ENCODE data around the gene TMEM72.

Gene TMEM72

DNA sequence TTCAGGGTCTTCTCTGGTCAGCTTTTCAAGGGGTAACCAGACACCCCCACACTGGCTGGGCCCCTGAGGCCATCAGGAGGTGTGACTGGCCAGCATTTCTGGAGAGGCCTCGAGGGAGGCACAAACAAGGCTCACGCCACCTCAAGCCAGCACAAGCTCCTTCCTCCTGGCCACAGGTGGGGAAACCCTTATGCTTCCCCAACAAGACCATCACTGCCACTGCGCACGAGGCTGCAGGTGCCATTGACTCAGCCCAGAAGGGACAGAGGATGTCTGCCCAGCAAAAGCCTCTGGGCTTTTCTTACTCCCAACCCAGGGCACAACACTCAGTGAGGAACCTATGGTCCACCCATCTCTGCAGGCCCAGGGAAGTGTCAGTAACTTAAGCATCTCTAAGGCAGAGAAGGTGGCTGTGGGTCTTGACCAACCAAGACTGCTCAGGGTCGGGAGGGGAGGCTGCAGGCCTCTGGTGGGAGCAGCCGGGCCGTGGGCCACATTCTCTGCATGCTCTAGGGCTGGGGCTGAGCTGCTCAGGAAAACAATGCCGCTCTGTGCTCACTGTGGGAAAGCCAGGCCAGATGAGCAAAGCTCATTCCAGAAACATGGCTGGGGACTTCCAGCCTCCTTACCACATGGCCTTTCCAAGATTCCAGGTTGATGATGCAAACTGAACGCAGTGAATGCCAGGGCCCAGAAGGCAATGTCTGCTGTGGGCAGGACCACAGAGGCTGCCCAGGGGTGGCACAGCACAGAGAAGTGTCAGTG lies 24.2 kb downstream of the TMEM72 start:
- no peak for DNase-seq

DNA sequence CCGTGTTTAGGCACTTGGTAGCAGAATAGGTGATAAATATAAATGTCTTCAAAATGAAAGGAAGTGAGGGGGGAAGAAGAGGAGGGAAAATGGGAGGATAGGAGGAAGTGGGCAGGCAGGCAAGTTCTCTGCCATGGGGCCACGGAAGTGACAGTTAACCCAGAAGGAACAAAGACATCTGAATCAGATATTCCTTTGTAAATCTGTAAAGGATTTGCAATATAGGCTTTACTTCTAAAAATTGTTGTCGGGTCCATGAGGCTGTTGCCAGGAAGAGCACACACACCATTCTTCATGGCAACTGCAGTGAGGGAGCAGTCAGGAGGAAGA lies 24.8 kb downstream of the TMEM72 start:
- DNase-seq = no peak

DNA sequence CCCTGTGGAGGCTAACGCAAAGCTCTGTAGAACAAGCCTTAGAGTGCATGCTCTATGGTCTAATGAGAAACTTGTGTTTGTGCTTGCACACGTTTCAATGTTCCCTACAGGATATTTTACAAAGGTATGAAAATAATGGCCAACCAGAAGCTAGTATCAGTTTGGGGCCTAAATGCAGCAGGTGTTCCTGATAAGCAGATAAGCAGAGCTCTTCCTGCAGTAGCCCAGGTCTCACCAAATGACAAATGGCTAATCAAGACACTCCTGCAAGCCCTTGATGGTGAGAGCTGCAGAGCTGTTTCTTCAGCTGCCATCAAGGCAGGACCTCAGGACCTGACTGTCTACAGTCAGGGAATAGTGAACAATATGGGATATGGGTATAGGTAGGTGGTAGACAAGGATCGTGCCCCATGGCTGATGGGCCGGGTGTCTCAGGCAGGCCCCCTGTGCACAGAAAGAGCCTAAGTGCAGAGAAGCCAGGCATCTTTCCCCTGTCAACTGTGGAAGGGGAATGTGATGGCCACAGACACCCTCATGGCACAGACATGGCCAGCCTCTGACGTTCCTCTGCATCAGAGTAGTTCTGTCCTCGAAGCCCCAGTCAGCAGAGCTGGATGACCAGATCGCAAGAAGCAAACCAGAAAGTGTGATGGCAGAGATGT lies 25.3 kb downstream of the TMEM72 start:
- DNase-seq = no peak

DNA sequence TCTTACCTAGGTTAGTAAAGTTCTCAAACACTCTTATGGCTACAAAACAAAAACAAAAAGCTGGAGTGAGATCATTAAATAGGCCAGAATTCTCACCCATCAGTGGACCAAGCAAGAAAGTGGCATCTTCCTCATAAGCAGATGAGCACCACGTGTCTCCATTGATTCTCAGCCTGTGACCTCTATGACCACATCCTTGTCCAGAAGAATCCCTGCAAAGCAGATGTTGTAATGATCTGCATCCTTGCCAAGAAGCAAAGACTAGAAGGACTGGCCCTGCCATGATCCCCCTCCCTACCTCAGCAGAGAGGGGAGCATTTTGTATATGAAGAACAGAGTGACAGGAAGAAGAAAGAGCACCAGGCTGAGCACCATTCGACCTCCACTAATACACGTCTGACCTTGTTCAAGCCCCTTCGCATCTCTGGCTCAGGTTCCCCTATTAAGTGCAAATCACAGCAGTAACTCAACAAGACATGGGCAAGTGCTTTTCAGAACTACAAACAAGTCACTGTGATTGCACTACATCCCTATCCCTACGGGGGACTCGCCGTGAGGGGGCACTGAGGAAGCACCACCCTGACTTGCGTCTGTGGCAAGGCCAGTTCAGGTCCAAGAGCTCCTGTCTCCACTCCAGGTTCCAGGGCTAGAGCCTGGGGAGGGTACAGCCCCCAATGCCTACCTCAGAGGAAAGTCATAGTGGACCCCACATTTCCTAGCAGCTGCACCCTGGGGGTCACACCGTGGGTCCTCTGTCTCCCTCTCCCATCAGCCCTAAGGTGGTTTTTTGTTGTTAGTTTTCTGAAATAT lies 26.3 kb downstream of the TMEM72 start:
- no peak for DNase-seq

DNA sequence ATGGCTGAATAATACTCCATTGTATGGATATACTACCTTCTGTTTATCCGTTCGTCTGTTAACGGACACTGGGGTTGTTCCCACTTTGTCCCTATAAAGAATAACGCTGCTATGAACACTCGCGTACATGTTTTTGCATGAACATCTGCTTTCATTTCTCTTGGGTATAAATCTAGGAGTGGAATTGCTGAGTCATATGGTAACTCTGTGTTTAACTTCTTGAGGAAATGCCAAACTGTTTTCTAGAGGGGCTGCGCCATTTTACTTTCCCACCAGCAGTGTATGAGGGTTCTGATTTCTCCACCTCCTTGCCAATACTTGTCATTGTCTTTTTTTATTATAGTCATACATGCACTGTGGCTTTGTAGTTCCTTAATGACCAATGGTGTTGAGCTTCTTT lies 27.8 kb downstream of the TMEM72 start:
- DNase-seq = no peak

DNA sequence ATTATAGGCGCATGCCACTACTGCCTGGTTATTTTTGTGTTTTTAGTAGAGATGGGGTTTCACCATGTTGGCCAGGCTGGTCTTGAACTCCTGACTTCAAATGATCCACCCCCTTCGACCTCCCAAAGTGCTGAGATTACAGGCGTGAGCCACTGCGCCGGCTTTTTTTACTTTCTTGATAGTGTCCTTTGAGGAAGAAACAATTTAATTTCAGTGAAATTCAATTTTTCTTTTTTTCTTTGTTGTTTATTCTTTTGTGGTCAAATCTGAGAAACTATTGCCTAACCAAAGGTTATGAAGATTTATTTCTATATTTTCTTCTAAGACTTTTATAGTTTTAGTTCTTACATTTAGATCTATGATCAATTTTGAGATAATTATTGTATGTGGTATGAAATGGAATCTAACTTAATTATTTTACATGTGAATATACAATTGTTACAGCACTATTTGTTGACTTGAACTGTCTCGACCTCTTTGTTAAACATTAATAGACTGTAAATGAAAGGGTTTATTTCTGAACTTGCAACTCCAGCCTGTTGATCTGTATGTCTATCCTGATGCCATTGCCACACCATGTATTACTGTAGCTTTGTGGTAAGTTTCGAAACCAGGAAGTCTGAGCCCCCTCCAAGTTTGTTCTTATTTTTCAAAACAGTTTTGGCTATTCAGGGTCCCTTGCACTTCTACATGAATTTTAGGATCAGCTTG lies 28.7 kb downstream of the TMEM72 start:
- no peak for DNase-seq

DNA sequence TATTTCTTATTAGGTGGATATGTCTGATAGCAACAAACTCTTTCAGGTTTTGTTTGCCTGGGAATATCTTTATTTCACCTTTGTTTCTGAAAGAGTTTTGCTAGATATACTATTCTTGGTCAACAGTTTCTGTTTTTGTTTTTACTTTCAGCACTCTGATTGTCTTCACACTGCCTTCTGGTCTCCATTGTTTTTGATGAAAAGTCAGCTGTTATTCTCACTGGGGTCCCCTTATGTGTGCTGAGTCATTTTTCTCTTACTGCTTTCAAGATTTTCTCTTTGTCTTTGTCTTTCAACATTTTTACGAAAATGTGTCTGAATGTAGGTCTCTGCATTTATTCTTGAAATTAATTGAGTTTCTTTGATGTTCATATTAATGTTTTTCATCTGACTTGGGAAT lies 33.2 kb downstream of the TMEM72 start:
- DNase-seq = no peak

DNA sequence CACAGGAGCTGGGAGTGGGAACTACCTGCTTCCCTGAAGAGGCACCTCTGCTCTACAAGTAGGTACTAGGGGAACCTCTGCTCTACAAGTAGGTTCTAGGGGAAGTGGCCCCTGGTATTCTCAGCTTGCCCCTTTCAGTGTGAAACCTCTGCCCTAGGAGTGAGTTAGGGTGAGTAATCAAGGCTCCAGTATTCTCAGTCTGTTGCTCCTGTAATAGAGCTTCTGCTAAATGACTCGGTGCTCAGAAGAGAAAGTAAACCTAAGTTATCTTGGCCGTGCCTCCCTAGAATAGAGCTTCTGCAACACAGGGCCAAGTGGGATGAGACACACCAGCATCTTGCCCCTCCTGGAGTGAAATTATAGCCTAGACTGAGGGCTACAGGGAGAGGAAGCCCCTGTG lies 35.1 kb downstream of the TMEM72 start:
- DNase-seq = no peak

DNA sequence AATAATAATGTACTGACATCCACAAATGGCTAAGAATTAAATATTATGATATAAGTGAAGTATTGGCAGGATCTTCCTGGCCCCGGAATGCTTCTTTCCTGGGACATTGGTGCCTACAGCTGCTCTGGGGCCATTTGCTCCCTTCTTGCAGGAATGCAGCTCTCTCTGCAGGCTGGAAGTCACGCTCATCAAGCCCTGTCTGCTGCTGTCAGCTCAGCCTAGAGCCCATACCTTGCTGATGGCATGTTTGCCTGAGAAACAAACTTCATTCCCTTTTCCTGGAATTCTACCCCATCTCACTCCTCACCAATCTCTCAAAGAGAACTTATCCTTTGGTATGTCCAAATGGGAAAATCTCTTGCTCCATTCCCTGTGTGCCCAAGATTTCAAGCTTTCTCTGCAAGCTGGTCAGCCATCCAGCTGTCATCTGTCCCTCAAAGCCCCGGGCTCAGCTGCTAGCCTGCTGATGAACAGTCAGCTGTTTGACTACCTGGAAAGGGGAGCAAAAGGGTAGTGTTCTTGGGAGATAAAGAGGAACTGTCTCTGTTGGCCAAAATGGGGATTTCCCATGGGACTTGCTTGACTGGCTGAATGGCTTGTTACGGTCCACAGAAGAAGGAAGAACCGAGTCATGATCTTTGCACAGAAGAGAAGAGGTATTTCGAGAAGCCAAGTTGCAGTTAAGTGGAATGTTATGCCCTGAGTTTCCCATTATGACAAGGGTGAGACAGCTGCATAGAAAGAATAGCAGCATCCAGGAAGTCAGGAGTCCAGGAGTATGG lies 36.4 kb downstream of the TMEM72 start:
- DNase-seq = no peak

DNA sequence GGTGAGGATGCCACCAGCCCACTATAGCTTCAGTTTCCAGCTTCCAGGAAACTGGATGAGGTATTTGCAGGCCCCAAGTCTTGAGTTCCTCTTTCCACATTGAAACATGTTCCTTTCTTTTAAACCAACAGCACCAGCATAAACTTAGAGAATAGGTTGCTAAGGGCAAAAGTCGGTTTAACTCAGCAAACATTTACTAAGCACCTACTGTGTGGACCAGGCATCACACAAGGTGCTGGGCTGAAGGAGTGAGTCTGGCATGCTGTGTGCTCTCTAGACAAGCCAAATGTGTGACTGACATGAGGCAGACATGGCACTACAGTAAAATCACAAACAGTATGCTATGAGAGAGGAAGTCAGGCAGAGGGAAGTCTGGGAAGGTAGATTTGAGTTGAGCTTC lies 37.5 kb downstream of the TMEM72 start:
- no peak for DNase-seq

DNA sequence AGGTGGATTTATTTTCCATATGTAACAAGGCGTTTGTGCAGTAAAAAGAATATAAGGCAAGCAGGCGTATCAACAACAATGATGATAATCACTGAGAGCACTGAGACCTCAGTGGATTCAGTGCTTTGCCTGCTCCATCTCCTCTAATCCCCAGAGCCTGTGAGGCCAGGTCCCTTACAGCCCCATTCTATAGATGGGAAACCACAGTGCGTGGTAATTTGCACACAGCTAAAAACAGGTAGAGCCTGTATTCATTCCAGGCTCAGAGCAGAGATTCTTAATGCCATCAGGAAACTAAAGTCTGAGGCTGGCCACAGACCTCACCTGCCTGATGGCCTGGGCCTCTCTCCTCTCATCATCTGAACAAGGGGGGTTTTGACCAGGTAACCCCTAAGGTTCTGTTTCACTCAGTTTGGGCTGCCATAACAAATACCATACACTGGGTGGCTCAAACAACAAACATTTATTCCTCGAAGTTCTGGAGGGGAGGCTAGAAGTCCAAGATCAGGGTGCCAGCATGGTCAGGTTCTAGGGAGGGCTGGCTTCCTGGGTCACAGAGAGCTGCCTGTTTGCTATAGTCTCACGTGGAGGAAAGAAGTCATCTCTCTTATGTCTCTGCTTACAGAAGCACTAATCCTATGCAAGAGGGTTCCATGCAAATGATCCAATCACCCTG lies 38.1 kb downstream of the TMEM72 start:
- DNase-seq = no peak

DNA sequence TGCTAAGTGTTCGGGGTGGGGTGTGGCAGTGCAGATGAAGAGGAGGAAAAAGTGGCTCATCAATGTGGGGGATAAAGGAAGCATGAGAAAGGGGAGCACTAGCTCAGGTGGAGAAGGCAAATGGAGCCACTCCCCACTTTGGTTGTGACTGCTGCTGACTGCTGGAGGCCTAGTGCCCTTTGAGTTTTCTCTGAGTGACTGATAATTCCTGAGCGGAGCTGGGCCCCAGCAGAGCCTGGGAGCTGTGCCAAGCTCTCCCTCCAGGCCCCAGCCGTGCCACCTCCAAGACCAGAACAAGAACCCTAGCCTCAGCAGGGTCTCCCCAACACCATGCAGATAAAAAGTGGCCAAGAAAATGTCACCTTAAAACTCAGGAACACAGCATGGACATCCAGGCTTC lies 38.8 kb downstream of the TMEM72 start:
- no peak for DNase-seq

DNA sequence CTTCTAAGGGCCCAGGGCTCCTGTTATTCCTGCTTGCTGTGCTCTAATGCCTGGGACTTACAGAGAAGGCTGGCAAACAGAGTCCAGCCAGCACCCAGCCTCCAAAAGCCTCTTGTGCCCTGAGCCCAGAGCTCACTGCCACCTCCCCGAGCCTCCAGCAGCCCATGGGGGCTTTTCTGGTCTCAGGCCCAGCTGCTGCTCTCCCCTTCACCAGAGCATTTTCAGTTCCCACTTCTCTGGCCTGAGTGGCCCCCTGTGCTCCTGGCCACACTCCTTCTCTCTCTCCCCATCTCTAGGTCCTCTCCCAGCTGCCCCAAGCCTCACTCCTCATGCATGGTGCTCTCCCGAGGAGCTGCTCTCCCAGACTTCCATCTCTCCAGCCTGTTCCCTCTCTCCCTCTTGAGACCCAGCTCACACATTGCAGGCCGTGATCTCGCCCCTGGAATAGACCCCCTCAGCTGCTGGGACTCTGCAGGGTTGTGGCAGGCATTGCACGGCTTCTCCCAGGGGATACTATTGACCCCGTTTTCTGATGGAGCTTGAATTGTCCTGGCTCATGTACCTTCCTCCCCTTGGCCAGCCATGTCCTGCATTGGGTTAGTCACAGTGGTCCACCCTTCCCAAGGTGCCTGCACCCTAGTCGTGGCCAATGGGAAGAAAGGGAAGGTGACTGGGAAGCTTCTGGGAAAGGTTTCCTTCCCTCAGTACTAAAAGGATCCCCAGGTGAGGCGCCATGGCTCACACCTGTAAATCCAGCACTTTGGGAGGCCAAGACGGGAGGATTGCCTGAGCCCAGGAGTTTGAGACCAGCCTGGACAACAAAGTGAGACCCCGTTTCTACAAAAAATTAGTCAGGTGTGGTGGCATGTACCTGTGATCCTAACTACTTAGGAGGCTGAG lies 39.4 kb downstream of the TMEM72 start:
- no peak for DNase-seq

DNA sequence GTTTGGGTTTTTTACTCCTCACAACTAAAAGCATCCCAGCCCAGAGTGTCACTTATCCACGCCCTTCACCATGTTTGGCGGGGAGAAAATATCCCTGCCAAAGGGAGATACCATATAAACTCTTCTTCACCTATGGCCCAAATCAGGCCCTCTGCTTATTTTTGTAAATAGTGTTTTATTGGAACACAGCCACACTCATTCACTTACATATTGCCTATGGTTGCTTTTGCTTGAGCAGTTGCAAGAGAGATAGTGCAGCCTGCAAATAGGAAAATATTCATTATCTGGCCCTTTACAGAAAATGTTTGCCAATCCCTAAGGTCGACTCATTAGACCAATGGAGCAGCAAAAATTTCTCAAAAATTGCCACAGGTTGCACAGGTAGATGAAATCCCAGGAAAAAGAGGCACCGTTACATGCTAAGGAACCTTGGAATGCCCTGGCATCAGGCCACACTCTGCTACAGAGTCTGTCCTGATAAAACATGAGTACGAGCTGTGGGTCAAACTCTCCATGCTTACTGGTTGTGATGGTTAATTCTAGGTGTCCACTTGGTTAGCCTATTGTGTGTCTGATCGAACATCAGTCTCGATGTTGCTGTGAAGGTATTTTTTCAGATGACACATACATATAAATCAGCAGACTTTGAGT lies 40.6 kb downstream of the TMEM72 start:
- no peak for DNase-seq

DNA sequence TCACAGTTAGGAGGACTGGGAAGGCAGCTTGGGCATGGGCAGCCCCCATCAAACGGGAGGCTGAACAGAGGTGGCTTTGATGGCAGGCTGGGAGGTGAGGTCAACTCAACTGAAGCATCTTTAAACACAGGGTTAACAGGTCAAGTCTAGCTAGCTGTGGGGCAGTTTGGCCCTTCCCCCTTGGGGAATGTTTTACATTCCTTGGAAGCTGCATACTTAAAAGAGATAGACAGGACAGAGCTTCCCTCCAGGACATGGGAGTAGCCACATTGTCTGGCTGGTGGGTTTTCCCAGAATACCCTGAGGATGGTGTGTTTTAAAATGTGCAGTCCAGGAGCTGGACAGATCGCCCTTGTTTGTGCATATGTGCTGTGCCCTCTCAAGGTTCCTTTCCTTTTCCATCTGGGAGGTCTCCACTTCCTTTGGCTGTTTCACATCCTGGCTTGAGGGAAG lies 41.7 kb downstream of the TMEM72 start:
- no peak for DNase-seq

DNA sequence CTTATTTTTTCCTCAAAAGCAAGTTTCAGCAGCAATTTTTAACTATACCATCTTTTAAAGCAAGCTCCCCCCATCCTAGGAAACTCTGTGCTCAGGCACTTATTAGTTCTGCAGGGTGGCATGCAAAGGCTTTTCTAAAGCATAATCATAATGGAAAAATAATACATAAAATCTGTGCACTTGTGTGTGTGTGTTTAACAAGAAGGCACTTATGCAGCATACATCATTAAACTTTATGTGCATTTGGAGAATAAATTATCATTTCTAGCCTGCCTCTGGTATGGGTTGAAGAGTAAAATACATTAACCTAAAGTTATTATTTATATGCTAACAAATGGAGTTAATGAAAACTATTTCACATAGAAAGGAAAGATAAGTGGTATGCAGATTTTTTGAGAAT lies 42.9 kb downstream of the TMEM72 start:
- DNase-seq = no peak

DNA sequence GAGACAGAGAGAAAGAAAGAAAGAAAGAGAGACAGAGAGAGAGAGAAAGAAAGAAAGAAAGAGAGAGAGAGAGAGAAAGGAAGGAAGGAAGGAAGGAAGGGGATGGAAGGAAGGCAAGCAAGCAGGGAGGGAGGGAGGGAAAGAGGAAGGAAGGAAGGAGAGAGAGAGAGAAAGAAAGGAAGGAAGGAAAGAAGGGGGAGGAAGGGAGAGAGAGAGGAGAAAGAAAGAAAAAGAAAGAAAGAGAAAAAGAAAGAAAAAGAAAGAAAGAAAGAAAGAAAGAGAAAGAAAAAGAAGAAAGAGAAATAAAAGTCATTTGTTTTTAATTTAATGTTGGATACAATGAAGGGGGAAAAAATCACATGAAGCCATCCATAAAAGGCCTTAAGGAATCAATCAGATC lies 43.8 kb downstream of the TMEM72 start:
- DNase-seq = no peak

DNA sequence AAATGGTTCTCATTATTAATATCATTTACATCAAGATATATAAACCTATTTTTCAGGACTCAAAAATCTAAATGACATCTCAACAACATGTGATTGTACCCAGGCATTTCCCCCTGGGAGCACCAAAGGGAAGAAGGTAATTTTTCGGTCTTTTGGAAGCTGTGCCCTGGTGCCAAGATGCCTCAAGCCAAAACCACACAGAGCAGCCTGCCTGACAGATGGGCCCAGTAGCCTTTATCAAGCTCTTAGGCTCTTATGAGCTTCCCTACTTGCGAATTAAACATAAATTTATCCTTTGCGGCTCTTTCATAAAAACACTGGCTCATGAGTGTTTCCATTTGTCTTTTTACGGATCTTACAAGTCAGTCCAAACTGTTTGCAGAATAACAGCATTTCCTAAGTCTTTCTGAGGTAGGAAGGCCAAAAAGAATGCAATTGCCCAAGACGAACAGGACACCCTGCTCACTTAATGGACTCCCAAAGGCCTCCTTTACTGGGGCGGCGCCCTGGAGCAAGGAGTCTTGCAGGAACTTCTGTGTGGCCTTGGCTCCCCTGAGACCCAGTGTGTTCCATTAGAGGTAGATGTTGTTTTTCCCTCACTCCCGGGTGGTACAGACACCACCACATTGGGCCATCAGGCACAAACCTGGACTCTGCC lies 44.4 kb downstream of the TMEM72 start:
- no peak for DNase-seq

DNA sequence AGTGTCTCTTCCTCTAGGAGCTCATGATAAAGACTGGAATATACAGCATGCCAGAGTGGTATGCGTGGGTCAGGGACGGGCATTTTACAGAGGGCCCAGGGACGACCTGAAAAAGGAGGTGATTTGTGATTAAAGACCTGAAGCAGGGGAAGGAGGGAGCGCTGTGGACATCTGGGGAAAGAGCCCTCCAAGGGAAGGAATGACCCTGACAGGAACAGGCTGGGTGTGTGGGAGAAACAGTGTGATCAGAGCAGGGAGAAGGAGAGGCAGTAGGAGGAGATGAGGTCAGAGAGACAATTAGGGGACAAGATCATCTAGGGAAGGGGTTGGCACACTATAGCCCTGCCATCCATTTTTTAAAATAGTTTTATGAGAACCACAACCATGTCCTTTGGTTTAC lies 45.1 kb downstream of the TMEM72 start:
- DNase-seq = no peak

All from activated CD4-positive, alpha-beta T cell treated with anti-CD3 and anti-CD28 coated beads for 1 hour (primary cell).